K562 (cell line): ENCODE measurements around the gene DLX3. TPM values are rescaled to one million over a fixed set of nuclear protein-coding genes. Genes with fewer than 3 reads are reported as not detected.

Source experiments
- ATAC-seq: fragments of 200-7000 bp; cut with Tn5 transposase; 3 replicates; pipeline ENCODE4 v1.9.1; 2020; ENCODE audit warnings: moderate library complexity
- BruUV-seq: library from RNA; stranded (reverse); fragments of 400-500 nt; replicated peaks from 2 replicates; lab custom pipeline; 2021; lab: Mats Ljungman, UMichigan
- CTCF ChIA-PET: fragments of 300-600 bp; formaldehyde crosslinking; extraction: SDS; loops from one replicate; lab custom pipeline; 2021; ENCODE audit warnings: low intra/inter-chr PET ratio; lab: Yijun Ruan, JAX
- POLR2A ChIA-PET: fragments of 300-600, 350-650 bp; sonication (Branson Sonifier 250); formaldehyde crosslinking; extraction: SDS; loops from one replicate; lab custom pipeline; 2021; ENCODE audit warnings: antibody characterized with exemption, inconsistent platforms; lab: Yijun Ruan, JAX
- DNase-seq, 4 experiments: peaks; one replicate each; pipeline versions ENCODE4 v3.0.0 to v3.0.0-alpha.2; 2011 to 2018; ENCODE audit warnings: low spot score in 3 of 4, mixed read lengths in 3 of 4; ENCODE audit errors: extremely low read depth in 1 of 4
- FAIRE-seq: peaks from 2 replicates; lab custom pipeline; 2011; peaks lifted over from hg19 to GRCh38; lab: Jason Lieb, UNC
- H2AFZ ChIP-seq: 2 replicates; pipeline ENCODE4 v1.6.0; 2011; ENCODE audit warnings: low read depth, low read length, control low read depth, inconsistent platforms
- H3K27ac ChIP-seq: fragments of 200-600 bp; 3 replicates; pipeline ENCODE4 v1.8.0; 2011; ENCODE audit warnings: low read depth, mild to moderate bottlenecking, control low read depth, inconsistent platforms, low read length, moderate library complexity, mixed read lengths; ENCODE audit errors: extremely low read depth
- H3K27me3 ChIP-seq, 2 experiments: fragments of 300-600 bp in 1 of 2; 2 replicates in 1 of 2; 3 replicates in 1 of 2; pipeline versions ENCODE4 v1.6.0 to v1.8.0; 2011; ENCODE audit warnings: inconsistent platforms in 2 of 2, low read length in 2 of 2, mild to moderate bottlenecking in 1 of 2, mixed read lengths in 1 of 2, moderate library complexity in 1 of 2; ENCODE audit not compliant: control insufficient read depth in 2 of 2, insufficient read depth in 2 of 2
- H3K36me3 ChIP-seq: fragments of 300-600 bp; 3 replicates; pipeline ENCODE4 v1.8.0; 2011; ENCODE audit warnings: mild to moderate bottlenecking, low read length, inconsistent platforms; ENCODE audit not compliant: control insufficient read depth, insufficient read depth
- H3K4me1 ChIP-seq, 2 experiments: fragments of 200-600 bp in 1 of 2; replicated peaks in 1 of 2; 2 replicates in 1 of 2; 3 replicates in 1 of 2; pipeline versions ENCODE4 v1.5.1 to v1.8.0; 2011; ENCODE audit warnings: inconsistent platforms in 2 of 2, low read length in 2 of 2, mild to moderate bottlenecking in 1 of 2, mixed read lengths in 1 of 2, moderate library complexity in 1 of 2; ENCODE audit not compliant: control insufficient read depth in 2 of 2, insufficient read depth in 2 of 2
- H3K4me2 ChIP-seq: 2 replicates; pipeline ENCODE4 v1.6.1; 2011; ENCODE audit warnings: low read length, control low read depth, inconsistent platforms, mixed read lengths; ENCODE audit not compliant: insufficient read depth
- H3K4me3 ChIP-seq: fragments of 200-600 bp; sonication (generic), shearing (Covaris generic); 2 replicates; pipeline ENCODE4 v1.5.1; 2016; ENCODE audit warnings: control low read depth, inconsistent platforms
- H3K79me2 ChIP-seq: fragments of 200-600 bp; 3 replicates; pipeline ENCODE4 v1.8.0; 2011; ENCODE audit warnings: low read length, inconsistent platforms; ENCODE audit not compliant: control insufficient read depth, insufficient read depth
- H3K9ac ChIP-seq, 2 experiments: 2 replicates each; pipeline versions ENCODE4 v1.6.0 to v1.6.1; 2011; ENCODE audit warnings: low read depth in 2 of 2, low read length in 2 of 2, control low read depth in 1 of 2, inconsistent platforms in 1 of 2, mild to moderate bottlenecking in 1 of 2, mixed read lengths in 1 of 2; ENCODE audit not compliant: insufficient read depth in 1 of 2
- H3K9me1 ChIP-seq: one replicate; pipeline ENCODE4 v1.6.0; 2011; ENCODE audit warnings: inconsistent platforms, mild to moderate bottlenecking, low read length, moderate library complexity; ENCODE audit not compliant: control insufficient read depth, insufficient read depth
- H3K9me3 ChIP-seq: replicated peaks from 2 replicates; pipeline ENCODE4 v1.5.1; 2011; ENCODE audit warnings: low read depth, low read length, inconsistent platforms; ENCODE audit not compliant: control insufficient read depth, insufficient read depth
- H4K20me1 ChIP-seq: replicated peaks from 2 replicates; pipeline ENCODE4 v1.6.1; 2011; ENCODE audit warnings: low read length, inconsistent platforms, mixed read lengths; ENCODE audit not compliant: control insufficient read depth, insufficient read depth
- GTF2E2 ChIP-seq: fragments of 200-800 bp; sonication (Bioruptor generic); IDR thresholded peaks from 2 replicates; pipeline ENCODE4 v1.6.1; 2016; ENCODE audit warnings: missing genetic modification characterization, missing compliant biosample characterization
- KLF13 ChIP-seq: fragments of 450-650 bp; IDR thresholded peaks from 2 replicates; pipeline ENCODE4 v1.6.1; 2016; ENCODE audit warnings: missing genetic modification characterization, low read depth, mild to moderate bottlenecking, missing compliant biosample characterization, moderate library complexity, borderline replicate concordance
- PBX2 ChIP-seq, 2 experiments: IDR thresholded peaks in 1 of 2; conservative IDR thresholded peaks in 1 of 2; 2 replicates each; pipeline ENCODE4 v1.6.1; 2016; ENCODE audit warnings: low read depth in 2 of 2, mild to moderate bottlenecking in 1 of 2, missing compliant biosample characterization in 1 of 2, missing genetic modification characterization in 1 of 2, moderate library complexity in 1 of 2
- SIN3B ChIP-seq: fragments of 450-650 bp; IDR thresholded peaks from 2 replicates; pipeline ENCODE4 v1.6.1; 2017; ENCODE audit warnings: low read depth, mild to moderate bottlenecking, moderate library complexity
- SPI1 ChIP-seq: IDR thresholded peaks from 2 replicates; pipeline ENCODE4 v1.6.1; 2011; ENCODE audit warnings: low read depth, low read length, control low read depth, borderline replicate concordance
- SUPT5H ChIP-seq: fragments of 450-650 bp; IDR thresholded peaks from 2 replicates; pipeline ENCODE4 v1.6.1; 2016
- ZBTB2 ChIP-seq: fragments of 450-650 bp; IDR thresholded peaks from 2 replicates; pipeline ENCODE4 v1.6.1; 2016; ENCODE audit warnings: antibody characterized with exemption
- ZNF124 ChIP-seq: sonication (generic); formaldehyde crosslinking; IDR thresholded peaks from 2 replicates; pipeline ENCODE4 v1.8.1; 2022; ENCODE audit warnings: missing genetic modification reagents
- ZNF282 ChIP-seq: sonication (generic); formaldehyde crosslinking; IDR thresholded peaks from 2 replicates; pipeline ENCODE4 v1.8.1; 2023; ENCODE audit warnings: missing genetic modification reagents
- WGBS: fragments of 100-300 bp; shearing (Covaris generic); methylation state at CpG from one replicate; pipeline ENCODE4 v1.1.6; 2016; ENCODE audit warnings: low coverage, mixed read lengths; ENCODE audit not compliant: insufficient coverage; ENCODE audit errors: missing lambda C conversion rate; 5-methylcytosine and 5-hydroxymethylcytosine counted together
- in situ Hi-C: fragments of 300-500 bp; cut with MboI; formaldehyde crosslinking; loops from 4 replicates; pipeline ENCODE4 v1.15.0; 2018; ENCODE audit warnings: inconsistent platforms, mixed read lengths
- intact Hi-C: fragments of 100-400 bp; cut with micrococcal nuclease; formaldehyde crosslinking; loops from 2 replicates; pipeline ENCODE4 v1.14.2; 2022
- polyA plus RNA-seq, 8 experiments: library from polyadenylated mRNA; depleted of rRNA in 4 of 8; stranded (reverse) in 5 of 8; unstranded in 3 of 8; fragments of >200 nt; fragmentation: Nextera tagmentation in 2 of 8; fragmentation: Illumina TruSeq in 1 of 8; extraction: Ambion mirVana in 2 of 8; extraction: Trizol in 1 of 8; gene quantifications; 2 replicates each; pipeline versions ENCODE4 v1.2.1 to v1.2.3, GENCODE V29; 2011 to 2014; ENCODE audit warnings: inconsistent platforms in 1 of 8, missing spikeins in 1 of 8
- total RNA-seq, 7 experiments: library from RNA; depleted of rRNA in 6 of 7; stranded (reverse); fragments of >200 nt in 6 of 7; fragmentation: Illumina TruSeq in 2 of 7; extraction: Trizol in 2 of 7; gene quantifications; 2 replicates each; pipeline versions ENCODE4 v1.2.1 to v1.2.3, GENCODE V29; 2011 to 2021; ENCODE audit warnings: low replicate concordance in 1 of 7

Gene DLX3
- total and polyA plus RNA-seq, 9 of the 15 experiments (the other 6 are each of a cell fraction or from before 2014, with no cell fraction given): not detected

- 15% methylated on average over 12 of the region's 18 CpGs for WGBS
- in situ Hi-C loops (no loop called here), intact Hi-C loops (no loop called here)
- DNase-seq (no peak), ATAC-seq (no peak), FAIRE-seq (no peak)
- no peak for TF ChIP-seq PBX2 (CRISPR knock-in tag; IDR thresholded peaks at IDR 0.05; ENCODE audit: low read depth)
- TF ChIP-seq PBX2 (tag; conservative IDR thresholded peaks at IDR 0.05; ENCODE audit: low read depth): no peak
- TF ChIP-seq KLF13 (tag): no peak
- no peak for TF ChIP-seq SPI1
- no peak for TF ChIP-seq ZNF124 (CRISPR knock-in tag)
- TF ChIP-seq SIN3B: no peak
- no peak for TF ChIP-seq GTF2E2 (tag)
- no peak for TF ChIP-seq ZNF282
- TF ChIP-seq SUPT5H: no peak
- TF ChIP-seq ZBTB2: no peak
- peaks cover 4% of the 10 kb centered on the region; the same call in 1 of the 2 replicates for H4K20me1 ChIP-seq
- ChIA-PET CTCF (interaction anchor here (0.6 kb wide), 1 partner anchor 22 kb away, joined by 3 read pairs; no protein-coding TSS in a partner anchor), POLR2A (interaction anchor here (1.0 kb wide), 1 partner anchor 9 kb away, joined by 4 read pairs; no protein-coding TSS in a partner anchor)
- H3K27me3 ChIP-seq: peaks cover 45 to 89% of the 10 kb centered on the region in 2 experiments
- H3K4me1 ChIP-seq: peaks cover 0 to 37% of the 10 kb centered on the region in 2 experiments; a peak in 3 of 5 replicates
- H3K9ac ChIP-seq: peak overlapping the region in 1 of 2 experiments; percentile 64; a peak in 1 of 4 replicates
- no peaks in the 10 kb centered on the region for H3K36me3 ChIP-seq
- no peaks in the 10 kb centered on the region for H3K79me2 ChIP-seq
- 0 out of 2 replicates have a peak overlapping the region, but pooled peaks have one; percentile 36 for H3K4me2 ChIP-seq
- no TSS peak for BruUV-seq
- no peak overlapping the region for H3K27ac ChIP-seq
- no peak overlapping the region for H2AFZ ChIP-seq
- H3K9me1 ChIP-seq: peaks cover 2% of the 10 kb centered on the region
- H3K9me3 ChIP-seq: no peaks in the 10 kb centered on the region
- no peak overlapping the region; the same call in 1 of the 2 replicates for H3K4me3 ChIP-seq
Observed at GRCh38 chr17:49969795-49970389, 25.1 kb downstream of the DLX3 start.
